ENCODE results near the gene SMIM36. TPM values are rescaled to one million over a fixed set of nuclear protein-coding genes. Genes with fewer than 3 reads are reported as not detected.
A peak's percentile ranks its signal among the peaks of the same experiment; 100 is the strongest.
"Not testable (repeated sequence)": the region's sequence is repeated elsewhere in the genome, so short reads cannot be mapped to it uniquely, and the experiment has no call there.

Gene SMIM36
- total RNA-seq, 4 donors from 2014 or later = not detected

- DNase-seq (ENCODE audit: low spot score) (no peak), ATAC-seq (ENCODE audit: low FRiP score) (no peak)
- TF ChIP-seq, protein P1, sequence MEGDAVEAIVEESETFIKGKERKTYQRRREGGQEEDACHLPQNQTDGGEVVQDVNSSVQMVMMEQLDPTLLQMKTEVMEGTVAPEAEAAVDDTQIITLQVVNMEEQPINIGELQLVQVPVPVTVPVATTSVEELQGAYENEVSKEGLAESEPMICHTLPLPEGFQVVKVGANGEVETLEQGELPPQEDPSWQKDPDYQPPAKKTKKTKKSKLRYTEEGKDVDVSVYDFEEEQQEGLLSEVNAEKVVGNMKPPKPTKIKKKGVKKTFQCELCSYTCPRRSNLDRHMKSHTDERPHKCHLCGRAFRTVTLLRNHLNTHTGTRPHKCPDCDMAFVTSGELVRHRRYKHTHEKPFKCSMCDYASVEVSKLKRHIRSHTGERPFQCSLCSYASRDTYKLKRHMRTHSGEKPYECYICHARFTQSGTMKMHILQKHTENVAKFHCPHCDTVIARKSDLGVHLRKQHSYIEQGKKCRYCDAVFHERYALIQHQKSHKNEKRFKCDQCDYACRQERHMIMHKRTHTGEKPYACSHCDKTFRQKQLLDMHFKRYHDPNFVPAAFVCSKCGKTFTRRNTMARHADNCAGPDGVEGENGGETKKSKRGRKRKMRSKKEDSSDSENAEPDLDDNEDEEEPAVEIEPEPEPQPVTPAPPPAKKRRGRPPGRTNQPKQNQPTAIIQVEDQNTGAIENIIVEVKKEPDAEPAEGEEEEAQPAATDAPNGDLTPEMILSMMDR (IDR thresholded peaks at IDR 0.05) = no peak
Measured at GRCh38 chr17:55448681-55449080, 62.6 kb downstream of the SMIM36 start.

DNA sequence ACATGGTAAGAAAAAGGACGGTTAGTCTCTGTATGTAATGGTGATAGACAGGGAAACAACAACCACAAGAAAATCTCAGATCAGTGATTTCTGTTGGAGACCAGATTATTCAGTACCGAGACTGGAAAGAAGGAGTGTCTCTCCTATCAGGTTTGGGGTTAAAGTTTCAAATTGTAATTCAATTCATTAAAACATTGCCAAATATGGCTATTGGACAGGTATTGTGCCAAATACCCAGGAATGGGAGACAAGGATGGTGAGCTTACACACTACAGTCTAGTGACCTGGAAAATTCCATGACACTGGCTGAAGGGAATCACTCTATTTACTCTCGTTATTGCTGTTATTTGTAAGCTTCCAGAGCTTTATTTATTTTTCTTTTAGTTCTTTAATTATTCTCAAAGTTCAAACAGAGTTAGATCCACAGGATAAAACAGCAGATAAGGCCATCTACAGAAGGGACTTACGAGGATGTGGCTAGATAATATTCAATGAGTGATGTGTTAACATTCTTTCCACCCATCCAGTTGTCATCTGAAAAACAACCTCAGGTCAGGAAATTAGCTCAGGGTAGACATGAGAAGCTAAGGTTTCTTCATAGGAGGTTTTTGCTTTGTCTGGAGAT, 64.6 kb downstream of the SMIM36 start:
- ATAC-seq (ENCODE audit: low FRiP score) = no peak
- TF ChIP-seq, protein P1 (IDR thresholded peaks at IDR 0.05) = no peak

GRCh38 chr17:55446004-55446403, 65.2 kb downstream of the SMIM36 start:
- not testable (repeated sequence) for DNase-seq (ENCODE audit: low spot score); ATAC-seq (ENCODE audit: low FRiP score)

More for the DNA sequence above, 64.6 kb downstream of the SMIM36 start:
- no peak for DNase-seq (ENCODE audit: low spot score)

GRCh38 chr17:55444471-55445441, 66.5 kb downstream of the SMIM36 start:
- ATAC-seq (ENCODE audit: low FRiP score) = peak; percentile 18
- TF ChIP-seq, protein P1 (IDR thresholded peaks at IDR 0.05) = no peak

DNA sequence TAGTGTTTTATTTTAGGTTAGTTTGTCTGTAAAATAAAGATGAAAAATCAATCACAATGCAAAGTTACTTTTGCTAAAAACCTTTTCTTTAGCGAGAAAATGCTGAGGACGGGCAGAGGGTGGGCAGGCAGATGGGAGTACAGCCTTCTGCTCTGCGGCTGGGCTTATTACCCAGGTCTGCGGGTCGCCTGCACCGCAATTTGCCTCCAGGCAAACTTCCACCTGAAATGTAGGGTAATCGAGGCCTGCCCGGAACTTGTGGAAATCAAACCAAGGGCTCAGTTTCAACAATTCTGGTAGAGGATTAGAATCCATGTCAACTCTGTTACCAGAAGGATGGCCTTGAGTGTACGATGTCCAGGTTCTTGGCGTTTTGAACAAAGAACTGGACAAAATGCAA, 67.3 kb downstream of the SMIM36 start:
- DNase-seq (ENCODE audit: low spot score) = no peak
- no peak for ATAC-seq (ENCODE audit: low FRiP score)
- TF ChIP-seq, protein P1 (IDR thresholded peaks at IDR 0.05) = no peak

More at GRCh38 chr17:55444471-55445441, 66.5 kb downstream of the SMIM36 start:
- no peak for DNase-seq (ENCODE audit: low spot score)

- DNase-seq (ENCODE audit: low spot score) (no peak), ATAC-seq (ENCODE audit: low FRiP score) (no peak)
- TF ChIP-seq, protein P1 (IDR thresholded peaks at IDR 0.05) = no peak
Measured at GRCh38 chr17:55442953-55443683, 68.1 kb downstream of the SMIM36 start.

DNA sequence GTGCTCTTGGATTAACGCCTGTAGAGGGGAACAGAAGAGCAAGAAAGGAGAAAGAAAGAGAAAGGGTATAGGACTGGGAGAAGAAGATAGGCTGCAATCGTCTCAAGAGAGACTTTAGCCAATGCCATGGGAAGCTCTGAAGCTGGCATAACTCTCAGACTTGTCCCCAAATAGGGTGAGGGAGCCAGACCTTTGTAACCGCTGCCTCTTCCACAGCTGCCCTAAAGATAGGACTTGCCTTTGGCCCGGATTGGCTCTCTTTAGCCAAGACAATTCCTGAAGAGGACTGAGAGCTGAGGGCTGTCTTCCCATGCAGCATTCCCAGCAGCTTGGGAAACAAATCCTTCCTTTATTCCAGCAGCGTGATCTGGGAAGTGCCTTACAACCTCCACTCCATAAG, 68.8 kb downstream of the SMIM36 start:
- DNase-seq (ENCODE audit: low spot score) = no peak
- no peak for ATAC-seq (ENCODE audit: low FRiP score)
- TF ChIP-seq, protein P1 (IDR thresholded peaks at IDR 0.05) = no peak

Measured in omental fat pad (tissue), 4 donors.